Panc1 (cell line): Measurements from ENCODE around the gene LRRC42. TPM values are rescaled to one million over a fixed set of nuclear protein-coding genes. Genes with fewer than 3 reads are reported as not detected.

Experiments used
- ATAC-seq: fragments of 200-7000 bp; cut with Tn5 transposase; 2 replicates; pipeline ENCODE4 v1.9.1; 2020; ENCODE audit warnings: mild to moderate bottlenecking, moderate library complexity
- BruUV-seq: library from RNA; stranded (reverse); fragments of 400-500 nt; replicated peaks from 2 replicates; lab custom pipeline; 2021; lab: Mats Ljungman, UMichigan
- CTCF ChIA-PET: fragments of 300-600 bp; sonication (Branson Sonifier 250); formaldehyde crosslinking; loops from one replicate; lab custom pipeline; 2022; ENCODE audit warnings: antibody characterized with exemption; lab: Charles Lee
- POLR2A ChIA-PET: fragments of 300-600 bp; sonication (Branson Sonifier 250); formaldehyde crosslinking; loops from one replicate; lab custom pipeline; 2022; ENCODE audit warnings: antibody characterized with exemption; lab: Charles Lee
- DNase-seq: peaks from one replicate; pipeline ENCODE4 v3.0.0-alpha.2; 2010; ENCODE audit warnings: low read depth, low spot score
- H3K27ac ChIP-seq: 2 replicates; pipeline ENCODE4 v1.5.1; 2011; ENCODE audit warnings: mild to moderate bottlenecking, low read length, inconsistent platforms
- H3K27me3 ChIP-seq: fragments of 200-500 bp; sonication (Bioruptor generic); 2 replicates; pipeline ENCODE4 v1.6.0; 2014; ENCODE audit warnings: low read length, inconsistent platforms; ENCODE audit not compliant: control insufficient read depth, insufficient read depth
- H3K36me3 ChIP-seq: fragments of 200-500 bp; sonication (Bioruptor generic); 2 replicates; pipeline ENCODE4 v1.5.1; 2014; ENCODE audit warnings: inconsistent platforms, mild to moderate bottlenecking, low read length, moderate library complexity; ENCODE audit not compliant: control insufficient read depth, insufficient read depth
- H3K4me1 ChIP-seq: 2 replicates; pipeline ENCODE4 v1.5.1; 2011; ENCODE audit warnings: inconsistent platforms, mild to moderate bottlenecking, low read length, moderate library complexity; ENCODE audit not compliant: control insufficient read depth, insufficient read depth
- H3K4me3 ChIP-seq, 2 experiments: 2 replicates each; pipeline ENCODE4 v1.5.1; 2011 to 2012; ENCODE audit warnings: low read depth in 2 of 2, low read length in 2 of 2, mild to moderate bottlenecking in 2 of 2, inconsistent platforms in 1 of 2, moderate library complexity in 1 of 2
- H3K9me3 ChIP-seq: fragments of 200-500 bp; sonication (Bioruptor generic); 2 replicates; pipeline ENCODE4 v1.5.1; 2014; ENCODE audit warnings: low read depth, mild to moderate bottlenecking, inconsistent platforms, low read length, moderate library complexity; ENCODE audit not compliant: control insufficient read depth, insufficient read depth
- CTCF ChIP-seq: fragments of 450-650 bp; IDR thresholded peaks from 2 replicates; pipeline ENCODE4 v1.5.1; 2017; ENCODE audit warnings: mild to moderate bottlenecking
- POLR2AphosphoS5 ChIP-seq: IDR thresholded peaks from 2 replicates; pipeline ENCODE4 v1.6.1; 2012; ENCODE audit warnings: mild to moderate bottlenecking, low read depth, low read length, moderate library complexity
- REST ChIP-seq, 2 experiments: IDR thresholded peaks; 2 replicates each; pipeline ENCODE4 v1.6.1; 2011 to 2012; ENCODE audit warnings: low read depth in 2 of 2, control low read depth in 1 of 2, low read length in 1 of 2, mild to moderate bottlenecking in 1 of 2, moderate library complexity in 1 of 2; ENCODE audit not compliant: insufficient read depth in 1 of 2
- SIN3A ChIP-seq: IDR thresholded peaks from 2 replicates; pipeline ENCODE4 v1.6.1; 2012; ENCODE audit warnings: low read depth, mild to moderate bottlenecking, low read length, moderate library complexity, borderline replicate concordance; ENCODE audit not compliant: insufficient read depth
- TCF7L2 ChIP-seq: IDR thresholded peaks from 2 replicates; pipeline ENCODE4 v1.6.1; 2011; ENCODE audit warnings: mild to moderate bottlenecking, low read depth, low read length, inconsistent platforms
- in situ Hi-C: cut with HindIII; loops from 2 replicates; pipeline ENCODE4 v1.10.0; 2016; ENCODE audit warnings: low sequenced_read_pairs, low pct_unique_long_range_greater_than_20kb
- intact Hi-C: fragments of 100-400 bp; cut with micrococcal nuclease; formaldehyde crosslinking; loops from one replicate; pipeline ENCODE4 v1.10.0; 2022; ENCODE audit not compliant: unreplicated experiment
- total RNA-seq: library from RNA; stranded (reverse); gene quantifications from one replicate; pipeline ENCODE4 v1.2.1, GENCODE V29; 2021; ENCODE audit not compliant: unreplicated experiment

LRRC42 gene
- total RNA-seq, 1 experiment from 2014 or later: 41.0 TPM

GRCh38 chr1:53982034-53982762 is 36.0 kb downstream of the LRRC42 start:
- in situ Hi-C loops (no loop called here), intact Hi-C loops (no loop called here)
- no peak for TF ChIP-seq TCF7L2
- no peak for TF ChIP-seq POLR2AphosphoS5
- no peak for TF ChIP-seq CTCF
- no peak for TF ChIP-seq SIN3A
- TF ChIP-seq REST (IDR thresholded peaks at IDR 0.05; ENCODE audit: insufficient read depth in 1 of 2, low read depth in 2 of 2, low read length in 1 of 2): no peak
- no peak overlapping the region; the same call in 1 of the 2 replicates for H3K27ac ChIP-seq
- ATAC-seq: 0 out of 2 replicates have a peak, but pooled peaks have one; percentile 58
- no peaks in the 10 kb centered on the region for H3K9me3 ChIP-seq
- no peaks in the 10 kb centered on the region for H3K4me1 ChIP-seq
- no peaks in the 10 kb centered on the region for H3K27me3 ChIP-seq
- ChIA-PET POLR2A (no interaction called here), CTCF (no interaction called here)
- DNase-seq: no peak
- H3K4me3 ChIP-seq: peak overlapping the region in 1 of 2 experiments; percentile 23; a peak in 2 of 4 replicates
- no TSS peak for BruUV-seq
- no peaks in the 10 kb centered on the region for H3K36me3 ChIP-seq

GRCh38 chr1:53982763-53983104 is 36.6 kb downstream of the LRRC42 start:
- no peaks in the 10 kb centered on the region for H3K4me1 ChIP-seq
- intact Hi-C loops (no loop called here), in situ Hi-C loops (no loop called here)
- TF ChIP-seq POLR2AphosphoS5 (no peak), SIN3A (no peak), TCF7L2 (no peak), CTCF (no peak), REST (IDR thresholded peaks at IDR 0.05; ENCODE audit: insufficient read depth in 1 of 2, low read depth in 2 of 2, low read length in 1 of 2) (no peak)
- H3K4me3 ChIP-seq: peak overlapping the region in 1 of 2 experiments; percentile 23; a peak in 1 of 4 replicates
- POLR2A ChIA-PET: interaction anchor here (0.6 kb wide), 1 partner anchor 23 kb away, joined by 7 read pairs; no protein-coding TSS in a partner anchor
- no peak for DNase-seq
- no peaks in the 10 kb centered on the region for H3K9me3 ChIP-seq
- CTCF ChIA-PET: no interaction called here
- H3K27me3 ChIP-seq: no peaks in the 10 kb centered on the region
- BruUV-seq: no TSS peak
- H3K27ac ChIP-seq: no peak overlapping the region
- ATAC-seq: no peak
- H3K36me3 ChIP-seq: no peaks in the 10 kb centered on the region
